A549 treated with AZD9567 at 1 μM for 4 hours (cell line): ENCODE results near the gene SYNE2. TPM values are rescaled to one million over a fixed set of nuclear protein-coding genes. Genes with fewer than 3 reads are reported as not detected.

Experiments used
- total RNA-seq: library from RNA; stranded (reverse); fragments of 200-300 nt; extraction: Qiagen RNA extraction; gene quantifications from 5 replicates; pipeline ENCODE4 v1.2.3, GENCODE V29; 2022; ENCODE audit not compliant: insufficient read depth

SYNE2 gene
- total RNA-seq = 9.5 to 10.9 TPM (median 10.7 TPM) in 5 replicates

GRCh38 chr14:63852817-63853731, at the start of gene SYNE2:
SYNE2 (plus strand) TSS chr14:63853004; CDS start chr14:63909149, 56,145 bp downstream.

Other genes with a start within 250 kb of the SYNE2 start
- 8.5 to 14.8 TPM (median 10.3 TPM) in 5 replicates for gene WDR89, start 211.1 kb upstream of the SYNE2 start, total RNA-seq
- gene SGPP1, start 124.9 kb upstream of the SYNE2 start, total RNA-seq = 10.0 to 19.3 TPM (median 17.2 TPM) in 5 replicates